Measurements from ENCODE around the gene TMC3.

The TMC3 gene

DNA sequence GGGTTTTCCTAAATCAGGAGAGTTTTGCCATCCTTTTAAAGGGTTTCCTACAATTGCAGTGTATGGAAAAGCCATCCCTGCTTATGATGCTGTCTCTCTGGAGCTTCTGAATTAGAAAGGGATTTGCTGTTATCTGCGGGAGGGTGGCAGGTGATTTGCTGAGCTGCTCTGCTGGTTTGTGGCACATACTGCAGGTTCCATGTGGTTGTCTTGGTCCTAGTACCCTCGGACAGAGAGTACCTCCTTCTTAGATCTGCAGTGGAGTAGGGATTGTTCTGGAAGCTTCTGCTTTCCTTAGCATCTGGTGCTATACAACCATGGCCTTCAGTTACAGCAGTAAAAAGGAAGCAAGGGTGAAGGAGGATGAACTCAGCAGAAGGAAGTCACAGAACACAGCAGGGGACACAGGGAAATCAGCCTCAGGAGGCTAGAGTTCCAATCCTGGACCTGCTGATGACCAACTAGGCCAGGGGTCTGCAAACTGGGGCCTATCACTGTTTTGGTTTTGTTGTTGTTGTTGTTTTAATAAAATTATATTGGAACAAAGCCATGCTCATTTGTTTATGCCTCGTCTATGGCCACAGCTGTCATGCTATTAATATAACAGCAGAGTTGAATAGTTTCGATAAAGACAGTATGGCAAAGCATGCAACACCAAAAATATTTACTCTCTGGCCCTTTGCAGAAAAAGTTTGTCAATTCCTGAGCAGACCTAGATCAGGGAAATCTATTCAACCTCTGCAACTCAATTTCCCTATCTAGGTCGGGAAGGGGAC lies 89.6 kb downstream of the TMC3 start:
- Mint-ChIP-seq H3K9me3 (peaks cover 4% of the 10 kb centered on the region), H3K27ac (no peak overlapping the region), H3K4me1 (ENCODE audit: low read depth) (peaks cover 37% of the 10 kb centered on the region), H3K36me3 (ENCODE audit: low read depth) (peaks cover 3% of the 10 kb centered on the region), H3K27me3 (ENCODE audit: low read depth) (no peaks in the 10 kb centered on the region), H3K4me3 (no peak overlapping the region)

DNA sequence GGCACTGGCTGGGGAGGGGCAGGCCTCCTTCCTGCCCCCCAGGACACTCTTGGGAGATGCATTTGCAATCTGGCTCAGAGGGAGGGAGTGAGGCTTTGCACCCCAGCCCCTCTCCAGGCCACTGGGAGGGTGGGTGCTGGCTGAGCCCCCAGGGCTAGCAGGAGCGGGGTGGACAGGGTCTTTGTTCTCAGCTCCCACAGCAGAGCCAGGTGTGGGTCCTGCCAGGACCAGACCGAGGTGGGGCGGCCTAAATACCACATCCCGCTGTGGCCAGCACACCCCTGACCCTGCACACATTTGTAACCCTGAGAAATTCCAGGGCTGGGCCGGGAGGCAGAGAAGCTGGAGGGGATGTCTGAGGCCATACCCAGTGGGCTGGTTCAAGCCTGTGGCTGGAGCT lies 91.1 kb downstream of the TMC3 start:
- H3K27me3 Mint-ChIP-seq (ENCODE audit: low read depth): no peaks in the 10 kb centered on the region
- H3K27ac Mint-ChIP-seq: no peak overlapping the region
- H3K4me3 Mint-ChIP-seq: no peak overlapping the region
- H3K36me3 Mint-ChIP-seq (ENCODE audit: low read depth): peaks cover 8% of the 10 kb centered on the region
- peaks cover 18% of the 10 kb centered on the region for H3K9me3 Mint-ChIP-seq
- H3K4me1 Mint-ChIP-seq (ENCODE audit: low read depth): peaks cover 35% of the 10 kb centered on the region

GRCh38 chr15:81282606-81282895 lies 91.5 kb downstream of the TMC3 start:
- peaks cover 9% of the 10 kb centered on the region for H3K36me3 Mint-ChIP-seq (ENCODE audit: low read depth)
- peaks cover 20% of the 10 kb centered on the region for H3K9me3 Mint-ChIP-seq
- H3K27ac Mint-ChIP-seq: no peak overlapping the region
- peaks cover 35% of the 10 kb centered on the region for H3K4me1 Mint-ChIP-seq (ENCODE audit: low read depth)
- no peak overlapping the region for H3K4me3 Mint-ChIP-seq
- H3K27me3 Mint-ChIP-seq (ENCODE audit: low read depth): no peaks in the 10 kb centered on the region

GRCh38 chr15:81281766-81282605 lies 92.0 kb downstream of the TMC3 start:
- H3K27ac Mint-ChIP-seq: no peak overlapping the region

DNA sequence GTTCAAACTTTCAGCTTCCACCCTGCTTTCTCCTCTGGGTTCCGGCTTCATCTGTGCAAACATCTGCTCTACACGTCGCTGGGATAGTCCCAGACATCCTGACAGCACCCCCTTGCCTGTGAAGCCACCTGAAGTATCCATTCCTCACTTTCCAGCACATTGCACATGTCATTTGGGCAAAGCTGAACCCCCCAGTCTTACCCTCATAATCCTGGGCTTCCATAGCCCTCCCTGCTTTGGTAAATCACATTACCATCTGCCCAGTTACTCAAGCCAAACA lies 92.6 kb downstream of the TMC3 start:
- no peaks in the 10 kb centered on the region for H3K27me3 Mint-ChIP-seq (ENCODE audit: low read depth)
- H3K4me3 Mint-ChIP-seq: no peak overlapping the region
- H3K4me1 Mint-ChIP-seq (ENCODE audit: low read depth): peaks cover 27% of the 10 kb centered on the region
- peaks cover 12% of the 10 kb centered on the region for H3K36me3 Mint-ChIP-seq (ENCODE audit: low read depth)
- no peak overlapping the region for H3K27ac Mint-ChIP-seq
- H3K9me3 Mint-ChIP-seq: peaks cover 25% of the 10 kb centered on the region

More at GRCh38 chr15:81281766-81282605, 92.0 kb downstream of the TMC3 start:
- H3K4me1 Mint-ChIP-seq (ENCODE audit: low read depth): peaks cover 33% of the 10 kb centered on the region
- peaks cover 22% of the 10 kb centered on the region for H3K9me3 Mint-ChIP-seq
- peaks cover 11% of the 10 kb centered on the region for H3K36me3 Mint-ChIP-seq (ENCODE audit: low read depth)
- H3K4me3 Mint-ChIP-seq: no peak overlapping the region
- H3K27me3 Mint-ChIP-seq (ENCODE audit: low read depth): no peaks in the 10 kb centered on the region
